ENCODE data around the gene TADA2A.
A peak's percentile ranks its signal among the peaks of the same experiment; 100 is the strongest.

The TADA2A gene

GRCh38 chr17:37489197-37490001 is 82.7 kb downstream of the TADA2A start, which contains the start of gene DUSP14 (continued):
- 0 out of 2 replicates have a peak, but pooled peaks have one; percentile 38 for TF ChIP-seq ZNF501 (tag by site-specific recombination; IDR thresholded peaks at IDR 0.05)
- TF ChIP-seq MEIS1 (CRISPR knock-in tag; IDR thresholded peaks at IDR 0.05; ENCODE audit: borderline replicate concordance): no peak
- TF ChIP-seq ZNF610 (tag by site-specific recombination; IDR thresholded peaks at IDR 0.05; ENCODE audit: borderline replicate concordance): no peak
- peak; percentile 54; the same call in 1 of the 2 replicates for TF ChIP-seq KLF17 (tag by site-specific recombination; IDR thresholded peaks at IDR 0.05)
- TF ChIP-seq REST (tag by site-specific recombination; IDR thresholded peaks at IDR 0.05): no peak
- peak; percentile 99 for TF ChIP-seq GLIS2 (tag by site-specific recombination; IDR thresholded peaks at IDR 0.05)
- peak; percentile 83; the same call in 1 of the 2 replicates for TF ChIP-seq ZBTB48 (tag by site-specific recombination; IDR thresholded peaks at IDR 0.05)
- TF ChIP-seq, protein P1, sequence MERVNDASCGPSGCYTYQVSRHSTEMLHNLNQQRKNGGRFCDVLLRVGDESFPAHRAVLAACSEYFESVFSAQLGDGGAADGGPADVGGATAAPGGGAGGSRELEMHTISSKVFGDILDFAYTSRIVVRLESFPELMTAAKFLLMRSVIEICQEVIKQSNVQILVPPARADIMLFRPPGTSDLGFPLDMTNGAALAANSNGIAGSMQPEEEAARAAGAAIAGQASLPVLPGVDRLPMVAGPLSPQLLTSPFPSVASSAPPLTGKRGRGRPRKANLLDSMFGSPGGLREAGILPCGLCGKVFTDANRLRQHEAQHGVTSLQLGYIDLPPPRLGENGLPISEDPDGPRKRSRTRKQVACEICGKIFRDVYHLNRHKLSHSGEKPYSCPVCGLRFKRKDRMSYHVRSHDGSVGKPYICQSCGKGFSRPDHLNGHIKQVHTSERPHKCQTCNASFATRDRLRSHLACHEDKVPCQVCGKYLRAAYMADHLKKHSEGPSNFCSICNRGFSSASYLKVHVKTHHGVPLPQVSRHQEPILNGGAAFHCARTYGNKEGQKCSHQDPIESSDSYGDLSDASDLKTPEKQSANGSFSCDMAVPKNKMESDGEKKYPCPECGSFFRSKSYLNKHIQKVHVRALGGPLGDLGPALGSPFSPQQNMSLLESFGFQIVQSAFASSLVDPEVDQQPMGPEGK (tag by site-specific recombination; IDR thresholded peaks at IDR 0.05): peak; percentile 59
- no peak for TF ChIP-seq ZNF571 (tag by site-specific recombination; IDR thresholded peaks at IDR 0.05)
- no peak for TF ChIP-seq ZNF514 (tag by site-specific recombination; IDR thresholded peaks at IDR 0.05)
- no peak for TF ChIP-seq MZF1 (tag by site-specific recombination; IDR thresholded peaks at IDR 0.05; ENCODE audit: borderline replicate concordance)
- peak; percentile 72; the same call in 1 of the 2 replicates for TF ChIP-seq KLF9 (tag by site-specific recombination; IDR thresholded peaks at IDR 0.05; ENCODE audit: low read depth)
- TF ChIP-seq ZNF16 (tag by site-specific recombination; IDR thresholded peaks at IDR 0.05; ENCODE audit: low read depth): no peak
- TF ChIP-seq SP3 (tag by site-specific recombination; IDR thresholded peaks at IDR 0.05): no peak; the same call in 1 of the 2 replicates
- TF ChIP-seq ZNF561 (tag by site-specific recombination; IDR thresholded peaks at IDR 0.05; ENCODE audit: borderline replicate concordance): peak; percentile 60; the same call in 1 of the 2 replicates
- TF ChIP-seq KLF10 (tag by site-specific recombination; IDR thresholded peaks at IDR 0.05): no peak
- no peak for TF ChIP-seq ZSCAN23 (tag by site-specific recombination; IDR thresholded peaks at IDR 0.05)
- no peak for TF ChIP-seq ZNF211 (tag by site-specific recombination; IDR thresholded peaks at IDR 0.05; ENCODE audit: low read depth)
- no peak for TF ChIP-seq SCRT1 (tag by site-specific recombination; IDR thresholded peaks at IDR 0.05; ENCODE audit: borderline replicate concordance)
- TF ChIP-seq, protein P2, sequence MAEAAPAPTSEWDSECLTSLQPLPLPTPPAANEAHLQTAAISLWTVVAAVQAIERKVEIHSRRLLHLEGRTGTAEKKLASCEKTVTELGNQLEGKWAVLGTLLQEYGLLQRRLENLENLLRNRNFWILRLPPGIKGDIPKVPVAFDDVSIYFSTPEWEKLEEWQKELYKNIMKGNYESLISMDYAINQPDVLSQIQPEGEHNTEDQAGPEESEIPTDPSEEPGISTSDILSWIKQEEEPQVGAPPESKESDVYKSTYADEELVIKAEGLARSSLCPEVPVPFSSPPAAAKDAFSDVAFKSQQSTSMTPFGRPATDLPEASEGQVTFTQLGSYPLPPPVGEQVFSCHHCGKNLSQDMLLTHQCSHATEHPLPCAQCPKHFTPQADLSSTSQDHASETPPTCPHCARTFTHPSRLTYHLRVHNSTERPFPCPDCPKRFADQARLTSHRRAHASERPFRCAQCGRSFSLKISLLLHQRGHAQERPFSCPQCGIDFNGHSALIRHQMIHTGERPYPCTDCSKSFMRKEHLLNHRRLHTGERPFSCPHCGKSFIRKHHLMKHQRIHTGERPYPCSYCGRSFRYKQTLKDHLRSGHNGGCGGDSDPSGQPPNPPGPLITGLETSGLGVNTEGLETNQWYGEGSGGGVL (tag by site-specific recombination; IDR thresholded peaks at IDR 0.05): 0 out of 2 replicates have a peak, but pooled peaks have one; percentile 31
- no peak for TF ChIP-seq ZNF645 (tag by site-specific recombination; IDR thresholded peaks at IDR 0.05)
- TF ChIP-seq, protein P3, sequence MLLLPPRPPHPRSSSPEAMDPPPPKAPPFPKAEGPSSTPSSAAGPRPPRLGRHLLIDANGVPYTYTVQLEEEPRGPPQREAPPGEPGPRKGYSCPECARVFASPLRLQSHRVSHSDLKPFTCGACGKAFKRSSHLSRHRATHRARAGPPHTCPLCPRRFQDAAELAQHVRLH (tag by site-specific recombination; IDR thresholded peaks at IDR 0.05): no peak
- no peak for TF ChIP-seq RBAK (tag by site-specific recombination; IDR thresholded peaks at IDR 0.05)
- no peak for TF ChIP-seq ZNF404 (tag by site-specific recombination; IDR thresholded peaks at IDR 0.05)
- TF ChIP-seq ZBTB17 (tag by site-specific recombination; IDR thresholded peaks at IDR 0.05): peak; percentile 40; the same call in 1 of the 2 replicates
- TF ChIP-seq WT1 (tag by site-specific recombination; IDR thresholded peaks at IDR 0.05): peak; percentile 33; the same call in 1 of the 2 replicates
- TF ChIP-seq PRDM1 (tag by site-specific recombination; IDR thresholded peaks at IDR 0.05): no peak
- peak; percentile 82 for TF ChIP-seq KLF8 (tag by site-specific recombination; IDR thresholded peaks at IDR 0.05)

Data from HEK293 (cell line).